LNCAP (cell line): ENCODE results near the gene SMYD5.

Source experiments
- TF ChIP-seq, protein P1 (sequence below): fragments of 450-650 bp; IDR thresholded peaks from 2 replicates; pipeline ENCODE4 v1.5.1; 2017; ENCODE audit warnings: mild to moderate bottlenecking

The SMYD5 gene

DNA sequence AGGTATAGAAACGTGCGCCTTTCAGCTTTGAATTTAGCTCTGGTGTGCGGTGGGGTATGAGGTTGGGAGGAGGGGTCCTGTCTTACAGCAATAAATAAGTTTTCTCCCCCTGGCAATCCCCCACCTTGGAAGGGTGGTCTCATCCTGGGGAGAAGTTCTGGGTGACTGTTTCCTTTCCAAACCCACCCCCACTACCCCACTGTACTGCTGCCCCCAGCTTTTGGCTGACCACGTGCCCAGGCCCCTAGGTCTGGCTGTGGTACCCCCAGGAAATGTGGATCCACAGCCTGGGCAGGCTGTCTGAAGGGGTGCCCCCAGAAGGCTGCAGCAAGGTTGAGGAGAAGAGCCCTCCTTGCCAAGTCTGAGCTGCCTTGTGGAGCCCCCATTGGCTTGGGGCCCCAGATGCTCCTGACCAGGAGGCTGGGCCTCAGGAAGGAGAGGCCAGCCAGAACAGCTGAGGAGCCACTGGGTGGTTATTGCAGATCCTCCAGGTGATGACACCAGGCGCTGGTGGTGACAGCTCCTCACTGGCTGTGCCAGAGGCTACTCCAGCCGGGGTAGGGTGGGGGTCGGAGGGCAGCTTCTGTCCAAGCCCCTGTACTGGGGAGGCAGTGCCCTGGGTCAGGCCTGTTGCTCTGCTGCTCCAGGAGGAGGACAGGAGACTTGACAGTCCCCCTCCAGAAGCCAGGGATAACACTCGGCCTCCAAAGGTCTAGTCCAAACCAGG is 44.3 kb downstream of the SMYD5 start:
- TF ChIP-seq, protein P1, sequence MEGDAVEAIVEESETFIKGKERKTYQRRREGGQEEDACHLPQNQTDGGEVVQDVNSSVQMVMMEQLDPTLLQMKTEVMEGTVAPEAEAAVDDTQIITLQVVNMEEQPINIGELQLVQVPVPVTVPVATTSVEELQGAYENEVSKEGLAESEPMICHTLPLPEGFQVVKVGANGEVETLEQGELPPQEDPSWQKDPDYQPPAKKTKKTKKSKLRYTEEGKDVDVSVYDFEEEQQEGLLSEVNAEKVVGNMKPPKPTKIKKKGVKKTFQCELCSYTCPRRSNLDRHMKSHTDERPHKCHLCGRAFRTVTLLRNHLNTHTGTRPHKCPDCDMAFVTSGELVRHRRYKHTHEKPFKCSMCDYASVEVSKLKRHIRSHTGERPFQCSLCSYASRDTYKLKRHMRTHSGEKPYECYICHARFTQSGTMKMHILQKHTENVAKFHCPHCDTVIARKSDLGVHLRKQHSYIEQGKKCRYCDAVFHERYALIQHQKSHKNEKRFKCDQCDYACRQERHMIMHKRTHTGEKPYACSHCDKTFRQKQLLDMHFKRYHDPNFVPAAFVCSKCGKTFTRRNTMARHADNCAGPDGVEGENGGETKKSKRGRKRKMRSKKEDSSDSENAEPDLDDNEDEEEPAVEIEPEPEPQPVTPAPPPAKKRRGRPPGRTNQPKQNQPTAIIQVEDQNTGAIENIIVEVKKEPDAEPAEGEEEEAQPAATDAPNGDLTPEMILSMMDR: no peak

DNA sequence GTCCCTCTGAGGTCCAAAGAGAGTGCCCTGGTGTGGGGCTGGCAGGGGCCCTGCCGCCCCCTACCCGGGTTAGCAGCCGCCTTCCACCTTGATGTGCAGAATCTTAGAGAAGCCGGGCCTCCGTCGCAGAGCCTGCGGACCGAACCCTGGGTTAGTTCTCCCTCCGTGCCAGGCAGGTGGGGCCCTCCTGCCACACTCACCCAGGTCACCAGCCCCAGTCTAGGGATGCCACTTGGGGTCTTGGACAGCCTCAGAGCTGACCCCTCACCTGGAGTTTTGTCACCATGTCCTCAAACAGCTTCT is 44.8 kb downstream of the SMYD5 start:
- TF ChIP-seq, protein P1: no peak

DNA sequence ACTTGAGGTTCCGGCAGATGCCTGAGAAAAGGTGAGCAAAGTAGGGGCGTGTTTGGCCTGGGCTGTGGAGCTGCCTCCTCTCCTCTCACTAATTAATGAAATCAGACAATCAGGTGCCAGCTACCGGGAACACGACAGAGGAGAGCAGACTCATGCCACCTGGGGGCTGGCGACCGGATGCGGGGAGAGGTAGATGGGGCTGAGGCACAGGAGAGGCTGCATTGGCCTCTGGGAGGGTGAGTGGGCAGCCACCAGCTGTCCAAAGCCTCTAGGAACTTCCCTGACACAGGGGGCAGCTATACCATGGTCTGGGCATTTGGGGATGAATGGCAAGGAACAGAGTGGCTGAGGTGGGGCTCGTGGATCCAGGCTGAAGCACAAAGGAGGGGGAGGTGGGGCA is 45.2 kb downstream of the SMYD5 start:
- TF ChIP-seq, protein P1: no peak

DNA sequence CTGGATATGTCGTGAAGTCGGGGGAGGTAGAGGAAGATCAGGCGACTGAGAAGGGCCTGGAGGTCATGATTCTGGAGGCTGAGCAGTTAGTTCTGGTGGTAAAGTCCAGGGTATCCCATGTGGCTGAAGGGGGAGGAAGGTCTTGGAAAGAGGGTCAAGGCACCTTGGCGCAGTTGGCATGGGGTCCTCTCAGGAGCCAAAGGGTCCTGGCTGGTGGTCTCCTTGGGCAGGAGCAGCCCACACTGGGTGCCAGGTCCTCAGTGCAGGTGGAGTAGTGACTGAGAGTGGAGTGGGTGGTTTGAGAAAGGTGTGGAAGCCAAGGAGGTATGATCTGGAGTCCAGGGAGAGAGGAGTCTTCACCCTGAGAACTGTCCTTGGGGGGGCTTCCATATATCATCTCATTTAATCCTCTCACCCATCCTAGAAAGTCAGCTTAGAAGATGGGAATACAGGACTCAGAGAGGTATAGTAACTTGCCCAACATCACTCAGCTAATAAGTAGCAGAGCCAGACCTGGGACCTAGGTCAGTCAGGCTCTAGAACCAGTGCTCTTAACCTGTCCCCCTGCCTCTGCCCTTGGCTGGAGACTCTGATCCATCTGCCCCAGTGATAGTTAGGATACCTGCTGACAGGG is 45.8 kb downstream of the SMYD5 start:
- TF ChIP-seq, protein P1: no peak

DNA sequence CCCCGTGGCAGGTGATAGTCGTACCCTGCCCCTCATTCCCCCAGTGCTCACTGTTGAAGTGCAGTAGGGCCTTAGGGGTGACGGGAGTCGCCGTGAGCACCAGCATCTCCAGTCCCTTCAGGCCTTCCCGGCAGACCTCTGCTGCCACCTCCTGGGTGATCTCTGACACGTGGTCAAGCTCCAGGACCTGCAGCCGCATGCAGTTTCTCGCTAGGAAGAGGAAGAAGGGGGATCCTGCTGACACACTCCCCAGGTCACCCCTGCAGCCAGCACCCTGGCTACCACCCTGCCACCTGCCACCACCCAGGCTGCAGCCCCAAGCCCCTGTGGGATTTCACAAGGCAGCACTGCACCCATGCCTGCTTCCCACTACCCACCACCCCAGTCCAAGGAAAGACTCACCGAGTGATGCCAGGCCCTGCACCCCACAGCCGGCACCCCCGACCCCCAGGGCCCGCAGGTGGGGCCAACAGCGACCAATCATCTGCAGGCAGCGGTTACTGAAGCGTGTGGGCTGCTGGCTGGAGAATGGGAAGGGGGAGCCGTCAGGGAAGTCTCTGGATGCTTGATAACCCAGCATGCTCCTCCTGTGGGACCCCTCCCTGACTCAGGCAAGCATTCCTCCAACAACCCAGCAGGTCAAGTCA is 46.4 kb downstream of the SMYD5 start:
- TF ChIP-seq, protein P1: no peak

DNA sequence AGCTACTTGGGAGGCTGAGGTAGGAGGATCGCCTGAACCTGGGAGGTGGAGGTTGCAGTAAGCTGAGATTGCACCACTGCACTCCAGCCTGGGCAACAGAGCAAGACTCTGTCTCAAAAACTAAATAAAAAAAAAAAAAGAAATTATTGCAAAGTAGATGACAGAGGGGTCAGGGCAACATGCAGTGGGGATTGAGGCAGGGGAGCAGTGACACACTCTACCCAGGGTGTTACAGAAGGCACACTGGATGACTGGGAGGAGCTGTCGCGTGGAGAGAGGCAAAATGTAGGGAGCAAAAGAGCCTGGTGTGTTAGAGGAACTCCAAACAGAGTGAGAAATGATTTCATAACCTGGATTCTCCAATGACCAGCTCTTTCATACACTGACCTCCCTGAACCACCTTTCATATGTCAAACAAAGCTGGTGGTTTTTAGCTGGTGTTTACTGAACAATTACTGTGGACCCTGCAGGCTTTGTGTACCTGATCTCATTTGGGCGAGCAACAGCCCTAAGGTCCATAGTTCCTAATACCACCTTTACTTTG is 48.1 kb downstream of the SMYD5 start:
- TF ChIP-seq, protein P1: no peak

DNA sequence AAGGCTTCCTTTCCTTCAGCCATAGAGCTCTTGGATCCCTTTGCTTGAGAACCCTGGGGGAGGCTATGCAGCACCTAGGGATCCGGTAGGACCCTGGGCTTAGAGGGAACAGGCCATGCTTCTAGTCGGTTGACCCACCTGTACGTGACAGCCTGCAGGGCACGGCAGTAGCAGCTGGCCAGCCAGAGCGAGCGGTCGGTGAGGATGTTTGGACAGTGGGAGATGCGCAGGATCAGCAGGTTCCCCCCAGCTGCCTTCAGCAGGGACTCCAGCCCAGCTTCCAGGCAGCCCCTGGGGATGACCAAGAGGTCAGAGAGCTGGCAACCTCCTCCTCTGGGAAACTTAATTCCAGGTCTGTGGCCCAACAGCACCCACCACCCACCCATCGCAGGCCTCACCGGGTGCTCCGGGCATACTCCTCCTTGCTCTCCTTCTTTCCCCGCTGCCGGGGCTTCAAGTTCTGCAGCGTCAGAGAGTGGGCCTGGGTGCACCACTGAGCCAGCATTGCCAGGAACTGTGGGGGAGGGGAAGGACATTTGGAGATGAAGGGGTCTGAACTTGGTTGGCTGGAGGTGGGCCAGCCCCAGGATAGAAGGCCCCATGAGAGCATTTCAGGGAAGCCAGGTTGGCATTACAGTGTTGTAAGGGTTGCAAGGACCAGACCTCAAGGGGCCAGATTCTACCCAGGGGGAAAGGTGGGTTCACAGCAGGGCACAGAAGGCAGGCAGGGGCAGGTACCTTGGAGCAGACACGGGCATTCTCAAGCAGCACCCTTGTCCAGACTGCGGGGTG is 49.7 kb downstream of the SMYD5 start:
- TF ChIP-seq, protein P1: no peak
